Neuronal stem cell (in vitro differentiated cells): ENCODE data around the gene SYCP2.
A peak's percentile ranks its signal among the peaks of the same experiment; 100 is the strongest.

Source experiments
- DNase-seq: peaks from one replicate; pipeline ENCODE4 v3.0.0-alpha.2; 2013; ENCODE audit warnings: low spot score
- H2AFZ ChIP-seq: one replicate; pipeline ENCODE4 v1.6.1; 2013; ENCODE audit warnings: mild to moderate bottlenecking, low read length, inconsistent platforms
- H2AK5ac ChIP-seq: 2 replicates; pipeline ENCODE4 v1.6.1; 2013; ENCODE audit warnings: low read depth, mild to moderate bottlenecking, inconsistent platforms, low read length, moderate library complexity, mixed read lengths
- H2BK120ac ChIP-seq: 2 replicates; pipeline ENCODE4 v1.6.1; 2013; ENCODE audit warnings: low read depth, mild to moderate bottlenecking, inconsistent platforms, low read length, moderate library complexity, mixed read lengths
- H2BK12ac ChIP-seq: one replicate; pipeline ENCODE4 v1.6.1; 2013; ENCODE audit warnings: low read length, inconsistent platforms
- H2BK15ac ChIP-seq: 2 replicates; pipeline ENCODE4 v1.6.1; 2013; ENCODE audit warnings: mild to moderate bottlenecking, low read length, inconsistent platforms, mixed read lengths
- H2BK5ac ChIP-seq: one replicate; pipeline ENCODE4 v1.6.1; 2013; ENCODE audit warnings: inconsistent platforms, mild to moderate bottlenecking, low read length, moderate library complexity
- H3K14ac ChIP-seq: one replicate; pipeline ENCODE4 v1.6.1; 2013; ENCODE audit warnings: low read length, inconsistent platforms
- H3K18ac ChIP-seq: 2 replicates; pipeline ENCODE4 v1.6.1; 2013; ENCODE audit warnings: low read length, inconsistent platforms
- H3K23ac ChIP-seq: 2 replicates; pipeline ENCODE4 v1.6.1; 2013; ENCODE audit warnings: low read depth, mild to moderate bottlenecking, mixed read lengths, low read length, inconsistent platforms; ENCODE audit not compliant: poor library complexity
- H3K27ac ChIP-seq: replicated peaks from 3 replicates; pipeline ENCODE4 v1.5.1; 2013; ENCODE audit warnings: low read length, inconsistent platforms
- H3K27me3 ChIP-seq, 3 experiments: 2 replicates each; pipeline ENCODE4 v1.6.1; 2013; ENCODE audit warnings: low read length in 3 of 3, mild to moderate bottlenecking in 2 of 3, inconsistent platforms in 1 of 3, low read depth in 1 of 3, mixed read lengths in 1 of 3, moderate library complexity in 1 of 3; ENCODE audit not compliant: control insufficient read depth in 3 of 3, insufficient read depth in 3 of 3
- H3K36me3 ChIP-seq, 2 donors: replicated peaks in 1 of 2; 2 replicates each; pipeline ENCODE4 v1.6.1; 2013; ENCODE audit warnings: low read length in 2 of 2; ENCODE audit not compliant: control insufficient read depth in 2 of 2, insufficient read depth in 2 of 2
- H3K4ac ChIP-seq: 2 replicates; pipeline ENCODE4 v1.6.1; 2013; ENCODE audit warnings: inconsistent platforms, mild to moderate bottlenecking, low read length, moderate library complexity
- H3K4me1 ChIP-seq, 2 donors: 1 replicate in 1 of 2; 2 replicates in 1 of 2; pipeline ENCODE4 v1.6.1; 2013; ENCODE audit warnings: low read length in 2 of 2, low read depth in 1 of 2; ENCODE audit not compliant: control insufficient read depth in 2 of 2, insufficient read depth in 1 of 2
- H3K4me2 ChIP-seq: one replicate; pipeline ENCODE4 v1.6.1; 2013; ENCODE audit warnings: mild to moderate bottlenecking, low read length, inconsistent platforms; ENCODE audit not compliant: insufficient read depth, poor library complexity, severe bottlenecking
- H3K4me3 ChIP-seq, 2 donors: 2 replicates each; pipeline ENCODE4 v1.5.1; 2013; ENCODE audit warnings: low read length in 2 of 2, mild to moderate bottlenecking in 2 of 2, inconsistent platforms in 1 of 2, moderate library complexity in 1 of 2
- H3K79me1 ChIP-seq: one replicate; pipeline ENCODE4 v1.6.1; 2013; ENCODE audit warnings: low read depth, mild to moderate bottlenecking, inconsistent platforms, low read length, moderate library complexity
- H3K9ac ChIP-seq: one replicate; pipeline ENCODE4 v1.6.1; 2013; ENCODE audit warnings: mild to moderate bottlenecking, low read depth, low read length, inconsistent platforms; ENCODE audit not compliant: poor library complexity
- H3K9me3 ChIP-seq, 2 donors: replicated peaks in 1 of 2; 2 replicates each; pipeline versions ENCODE3 to v1.6.1; 2013; ENCODE audit warnings: low read length in 2 of 2, mild to moderate bottlenecking in 2 of 2, inconsistent platforms in 1 of 2, low read depth in 1 of 2, mixed read lengths in 1 of 2, moderate library complexity in 1 of 2; ENCODE audit not compliant: control insufficient read depth in 2 of 2, insufficient read depth in 1 of 2
- H4K8ac ChIP-seq: one replicate; pipeline ENCODE4 v1.6.1; 2013; ENCODE audit warnings: low read depth, mild to moderate bottlenecking, inconsistent platforms, low read length, moderate library complexity
- H4K91ac ChIP-seq: one replicate; pipeline ENCODE4 v1.6.1; 2013; ENCODE audit warnings: low read length, low read depth, mild to moderate bottlenecking, inconsistent platforms; ENCODE audit not compliant: poor library complexity
- WGBS, 2 donors: extraction: QIAGEN DNeasy Blood & Tissue Kit; methylation state at CpG; one replicate each; pipeline ENCODE4 v1.1.7; 2013; ENCODE audit warnings: missing lambda C conversion rate in 2 of 2, mixed read lengths in 1 of 2; ENCODE audit not compliant: insufficient read length in 2 of 2, insufficient replicate concordance in 1 of 2; ENCODE audit errors: extremely low coverage in 2 of 2; 5-methylcytosine and 5-hydroxymethylcytosine counted together

Gene SYCP2

DNA sequence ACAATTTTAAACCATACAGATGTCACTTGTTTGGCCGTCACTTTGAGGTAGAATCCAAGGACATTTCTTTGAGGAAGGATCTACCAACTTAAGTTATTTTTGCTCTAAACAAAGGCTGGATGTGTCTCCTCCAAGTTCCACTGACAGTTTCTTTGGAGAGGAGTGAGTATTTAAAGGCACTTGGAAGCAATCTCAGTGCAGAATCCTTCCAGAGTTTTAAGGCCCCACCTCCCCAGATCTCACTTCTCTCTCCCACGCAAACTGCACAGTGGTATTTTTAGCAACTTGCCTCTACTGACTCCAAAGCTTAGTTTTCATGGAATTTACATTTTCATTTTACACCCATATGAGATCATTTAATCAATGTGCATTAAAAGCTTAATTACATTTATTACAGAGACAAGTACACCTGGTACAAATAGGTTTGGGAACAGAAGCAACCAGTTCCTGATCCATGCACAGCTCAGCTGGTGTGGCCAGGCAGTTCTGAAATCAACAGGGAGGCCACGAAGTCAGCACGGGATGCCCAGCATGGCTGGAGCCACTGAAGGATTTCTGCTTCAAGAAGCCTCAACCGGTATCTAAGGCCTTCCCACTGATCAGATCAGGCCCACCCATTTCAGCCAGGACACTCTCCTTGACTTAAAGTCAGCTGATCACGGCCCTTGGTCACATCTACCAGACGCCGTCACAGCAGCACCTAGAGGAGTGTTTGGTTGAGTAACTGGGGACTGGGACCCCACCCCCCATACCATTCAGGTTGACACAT lies 109.8 kb downstream of the SYCP2 start:
- no peak overlapping the region for H3K14ac ChIP-seq
- no peak overlapping the region for H3K4me3 ChIP-seq
- H3K4me2 ChIP-seq: no peak overlapping the region
- no peak overlapping the region for H2AK5ac ChIP-seq
- no peaks in the 10 kb centered on the region for H3K79me1 ChIP-seq
- H3K4ac ChIP-seq: no peak overlapping the region
- H3K9ac ChIP-seq: no peak overlapping the region
- H4K91ac ChIP-seq: no peak overlapping the region
- no peaks in the 10 kb centered on the region for H3K4me1 ChIP-seq
- no peak for DNase-seq
- no peak overlapping the region for H4K8ac ChIP-seq
- H3K23ac ChIP-seq: no peak overlapping the region
- H2BK15ac ChIP-seq: no peak overlapping the region
- H2BK120ac ChIP-seq: no peak overlapping the region
- H3K18ac ChIP-seq: no peak overlapping the region
- peaks cover 0 to 13% (median 0%) of the 10 kb centered on the region in 3 experiments for H3K27me3 ChIP-seq
- no peaks in the 10 kb centered on the region for H3K36me3 ChIP-seq
- no peak overlapping the region for H2BK12ac ChIP-seq
- no peak overlapping the region for H2AFZ ChIP-seq
- no peaks in the 10 kb centered on the region for H3K9me3 ChIP-seq
- H2BK5ac ChIP-seq: no peak overlapping the region
- no peak overlapping the region for H3K27ac ChIP-seq
- WGBS, 2 donors: no CpG with 5 or more reads among the region's 8 CpGs

DNA sequence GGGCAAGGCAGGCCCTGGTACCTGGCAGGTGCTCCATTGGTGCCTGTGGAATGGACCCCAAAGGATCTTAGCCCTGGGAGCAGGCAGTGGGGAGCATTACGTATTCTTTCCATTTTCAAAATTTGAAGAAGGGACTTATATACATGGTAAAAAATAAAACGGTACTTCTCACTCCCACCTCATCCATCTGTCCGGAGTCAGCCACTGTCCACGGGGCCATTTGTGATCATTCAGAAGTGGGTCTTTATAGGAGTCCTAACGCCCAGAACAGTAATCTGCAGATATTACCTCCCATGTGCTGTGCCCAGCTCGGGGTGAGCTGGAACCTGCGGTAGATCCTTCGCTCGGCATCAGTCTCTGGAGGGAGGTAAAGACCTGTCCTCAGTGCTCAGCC lies 110.4 kb downstream of the SYCP2 start:
- no peaks in the 10 kb centered on the region for H3K4me1 ChIP-seq
- DNase-seq: no peak

DNA sequence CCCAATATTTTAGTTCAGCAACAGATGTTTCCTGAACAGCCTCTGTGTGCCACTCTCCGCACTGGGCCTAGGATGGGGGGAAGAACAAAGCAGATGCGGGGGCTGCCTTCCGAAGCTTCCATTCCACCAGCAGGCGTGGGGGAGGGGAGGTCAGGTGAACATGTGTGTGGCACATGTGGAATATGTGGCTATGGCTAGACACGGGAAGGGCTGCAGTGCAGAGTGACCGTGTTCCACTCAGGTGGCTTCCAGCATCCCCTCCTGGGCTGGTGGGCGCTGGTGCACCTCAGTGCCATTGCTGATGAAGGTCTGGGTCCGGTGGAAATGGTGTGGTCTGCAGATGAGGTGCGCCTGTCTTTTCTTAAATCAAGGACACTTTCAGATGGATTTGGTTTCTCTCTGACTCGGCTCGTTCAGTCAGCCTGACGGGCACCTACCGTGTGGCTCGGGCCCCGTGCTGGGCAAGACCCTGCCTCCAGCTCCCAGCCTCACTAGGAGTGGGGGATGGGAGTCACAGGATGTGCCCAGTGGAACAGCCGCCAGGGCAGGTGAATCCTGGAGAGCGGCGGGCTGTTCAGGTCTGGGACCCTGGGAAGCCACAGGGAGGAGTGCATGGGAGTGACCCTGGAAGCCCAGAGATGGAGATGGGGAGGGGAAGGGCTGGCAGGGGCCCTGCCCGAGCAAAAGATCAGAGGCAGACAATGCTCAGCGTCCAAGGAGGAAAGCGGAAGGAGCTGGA lies 111.0 kb downstream of the SYCP2 start:
- Histone ChIP-seq H3K4me1 (no peaks in the 10 kb centered on the region), H3K9me3 (no peaks in the 10 kb centered on the region), H3K27ac (no peak overlapping the region), H3K4ac (no peak overlapping the region), H3K4me3 (no peak overlapping the region), H3K36me3 (no peaks in the 10 kb centered on the region), H2BK120ac (no peak overlapping the region), H3K18ac (peak overlapping the region; percentile 55), H2BK12ac (no peak overlapping the region), H2AFZ (no peak overlapping the region), H3K23ac (no peak overlapping the region), H3K79me1 (no peaks in the 10 kb centered on the region), H3K4me2 (no peak overlapping the region), H3K9ac (no peak overlapping the region), H2BK15ac (no peak overlapping the region), H2AK5ac (peak overlapping the region; percentile 83), H2BK5ac (no peak overlapping the region), H3K14ac (no peak overlapping the region), H3K27me3 (peaks cover 0 to 8% (median 0%) of the 10 kb centered on the region in 3 experiments), H4K8ac (no peak overlapping the region), H4K91ac (no peak overlapping the region)
- WGBS, 2 donors: no CpG with 5 or more reads among the region's 21 CpGs
- no peak for DNase-seq

More for the DNA sequence above, 110.4 kb downstream of the SYCP2 start:
- H2BK5ac ChIP-seq: no peak overlapping the region
- H3K4me2 ChIP-seq: no peak overlapping the region
- H2BK12ac ChIP-seq: no peak overlapping the region
- peaks cover 0 to 12% (median 0%) of the 10 kb centered on the region in 3 experiments for H3K27me3 ChIP-seq
- H4K91ac ChIP-seq: no peak overlapping the region
- H2AFZ ChIP-seq: no peak overlapping the region
- H3K23ac ChIP-seq: no peak overlapping the region
- H3K4ac ChIP-seq: no peak overlapping the region
- H2BK15ac ChIP-seq: no peak overlapping the region
- no peak overlapping the region for H4K8ac ChIP-seq
- no peak overlapping the region for H2AK5ac ChIP-seq
- no peak overlapping the region for H3K4me3 ChIP-seq
- no peak overlapping the region for H2BK120ac ChIP-seq
- H3K79me1 ChIP-seq: no peaks in the 10 kb centered on the region
- no peak overlapping the region for H3K27ac ChIP-seq
- H3K9me3 ChIP-seq: no peaks in the 10 kb centered on the region
- no peaks in the 10 kb centered on the region for H3K36me3 ChIP-seq
- no peak overlapping the region for H3K14ac ChIP-seq
- no peak overlapping the region for H3K18ac ChIP-seq
- no peak overlapping the region for H3K9ac ChIP-seq
- WGBS, 2 donors: no CpG with 5 or more reads among the region's 9 CpGs

DNA sequence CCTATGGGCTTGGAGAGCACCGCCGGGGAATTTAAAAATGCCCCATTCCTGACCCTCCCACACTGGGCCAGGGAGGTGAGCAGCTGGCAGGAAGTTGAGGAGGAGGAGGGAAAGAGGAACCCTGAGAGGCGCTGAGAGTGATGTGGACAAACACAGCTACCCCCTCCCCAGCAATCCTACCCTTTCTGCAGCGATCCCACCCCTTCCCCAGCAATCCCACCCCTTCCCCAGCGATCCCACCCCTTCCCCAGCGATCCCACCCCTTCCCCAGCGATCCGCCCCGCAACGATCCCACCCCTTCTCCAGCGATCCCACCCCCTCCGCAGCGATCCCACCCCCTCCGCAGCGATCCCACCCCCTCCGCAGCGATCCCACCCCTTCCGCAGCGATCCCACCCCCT lies 111.6 kb downstream of the SYCP2 start:
- Histone ChIP-seq H2BK5ac (no peak overlapping the region), H3K79me1 (no peaks in the 10 kb centered on the region), H3K14ac (no peak overlapping the region), H2BK12ac (no peak overlapping the region), H3K4me2 (no peak overlapping the region), H2BK120ac (no peak overlapping the region), H3K9me3 (no peaks in the 10 kb centered on the region), H2BK15ac (no peak overlapping the region), H3K9ac (no peak overlapping the region), H3K36me3 (no peaks in the 10 kb centered on the region), H3K27me3 (peaks cover 0 to 4% (median 0%) of the 10 kb centered on the region in 3 experiments), H3K4me1 (no peaks in the 10 kb centered on the region), H3K27ac (no peak overlapping the region), H3K4ac (no peak overlapping the region), H4K8ac (no peak overlapping the region), H4K91ac (no peak overlapping the region), H3K18ac (no peak overlapping the region), H2AFZ (no peak overlapping the region), H3K23ac (no peak overlapping the region), H3K4me3 (no peak overlapping the region), H2AK5ac (no peak overlapping the region)
- DNase-seq: no peak
- WGBS, 2 donors: no CpG with 5 or more reads among the region's 19 CpGs
